ENCODE data around the gene ANKRD10. TPM values are rescaled to one million over a fixed set of nuclear protein-coding genes. Genes with fewer than 3 reads are reported as not detected.
A peak's percentile ranks its signal among the peaks of the same experiment; 100 is the strongest.

ANKRD10 gene
- total RNA-seq, 2 donors from 2014 or later, result 95.5 to 137 TPM

DNA sequence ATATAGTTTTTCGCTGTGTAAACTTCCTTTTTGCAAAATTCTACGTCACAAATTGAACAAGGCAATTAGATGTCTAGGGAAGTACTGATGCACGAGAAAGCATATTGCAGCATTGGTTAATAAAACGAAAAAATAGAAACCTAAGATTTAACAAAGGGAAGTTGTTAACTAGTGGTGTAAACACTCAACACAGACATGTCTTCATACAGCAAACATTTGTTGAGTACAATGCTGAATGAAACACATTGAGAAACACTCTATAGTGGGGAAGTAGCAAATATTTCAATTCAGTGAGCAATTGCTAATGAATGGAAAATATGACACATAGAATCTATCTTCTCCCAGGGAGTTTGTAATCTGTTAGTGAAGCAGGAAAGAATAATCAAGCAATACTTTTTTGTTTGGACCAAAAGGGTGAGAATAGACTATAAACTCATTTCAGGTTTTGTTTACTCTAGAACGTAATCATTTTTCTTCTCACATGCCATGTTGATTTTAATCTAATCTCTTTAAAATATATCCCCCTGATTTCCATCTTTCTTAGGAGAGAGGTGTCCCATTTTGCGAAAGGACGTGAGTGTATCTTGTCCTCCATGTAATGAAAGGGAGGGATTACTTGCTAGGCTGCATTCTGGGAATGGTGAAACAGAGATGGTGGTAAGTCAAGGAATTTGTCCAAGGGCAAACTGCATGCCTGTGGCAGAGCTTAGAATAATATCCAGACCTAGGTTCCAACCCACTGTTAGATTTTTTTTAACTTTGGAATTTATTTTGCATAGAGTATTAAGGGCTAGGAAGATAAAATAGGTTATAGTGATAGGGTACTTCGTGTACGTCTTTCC, 1.7 kb upstream of the ANKRD10 start:
- H3K4me3 Mint-ChIP-seq, result no peak overlapping the region
- no peak for ATAC-seq
- peaks cover 3 to 5% of the 10 kb centered on the region in 2 donors for H3K27me3 Mint-ChIP-seq
- H3K36me3 Mint-ChIP-seq, result no peaks in the 10 kb centered on the region
- DNase-seq (ENCODE audit: low spot score), result no peak
- H3K9me3 Mint-ChIP-seq, result no peaks in the 10 kb centered on the region
- peaks cover 33 to 43% of the 10 kb centered on the region in 2 donors for H3K4me1 Mint-ChIP-seq (ENCODE audit: low read depth in 2 of 2)
- peak overlapping the region; percentile 77 to 91 for H3K27ac Mint-ChIP-seq

DNA sequence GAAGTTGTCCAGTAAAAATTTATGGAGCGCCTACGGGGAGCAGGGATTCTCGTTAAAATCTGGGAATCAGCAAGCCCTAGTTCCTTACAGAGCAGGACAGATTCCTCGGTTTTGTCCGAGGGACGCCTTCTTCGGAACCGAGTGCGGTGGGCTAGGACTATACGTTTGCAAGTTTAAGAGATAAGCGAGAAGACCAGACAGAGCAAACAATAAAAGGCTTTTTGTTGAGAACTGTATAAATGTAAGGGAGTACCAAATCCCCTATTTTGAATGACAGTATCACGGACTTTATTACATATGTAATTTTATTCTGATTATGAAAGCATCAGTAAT, 971 bp upstream of the ANKRD10 start:
- H3K4me3 Mint-ChIP-seq, result peak overlapping the region; percentile 83
- H3K36me3 Mint-ChIP-seq, result no peaks in the 10 kb centered on the region
- H3K9me3 Mint-ChIP-seq, result no peaks in the 10 kb centered on the region
- peaks cover 0 to 2% of the 10 kb centered on the region in 2 donors for H3K27me3 Mint-ChIP-seq
- H3K4me1 Mint-ChIP-seq (ENCODE audit: low read depth in 2 of 2), result peaks cover 30 to 40% of the 10 kb centered on the region in 2 donors
- no peak for DNase-seq (ENCODE audit: low spot score)
- peak overlapping the region; percentile 77 to 91 for H3K27ac Mint-ChIP-seq
- no peak for ATAC-seq

GRCh38 chr13:110914331-110915056, 375 bp downstream of the ANKRD10 start:
- peak overlapping the region; percentile 83 for H3K4me3 Mint-ChIP-seq
- peak overlapping the region; percentile 77 to 91 for H3K27ac Mint-ChIP-seq
- H3K4me1 Mint-ChIP-seq (ENCODE audit: low read depth in 2 of 2), result peaks cover 31 to 41% of the 10 kb centered on the region in 2 donors
- peak; percentile 61 to 72 for ATAC-seq
- H3K36me3 Mint-ChIP-seq, result peaks cover 4% of the 10 kb centered on the region
- H3K27me3 Mint-ChIP-seq, result no peaks in the 10 kb centered on the region
- peak; percentile 92 for DNase-seq (ENCODE audit: low spot score)
- no peaks in the 10 kb centered on the region for H3K9me3 Mint-ChIP-seq

DNA sequence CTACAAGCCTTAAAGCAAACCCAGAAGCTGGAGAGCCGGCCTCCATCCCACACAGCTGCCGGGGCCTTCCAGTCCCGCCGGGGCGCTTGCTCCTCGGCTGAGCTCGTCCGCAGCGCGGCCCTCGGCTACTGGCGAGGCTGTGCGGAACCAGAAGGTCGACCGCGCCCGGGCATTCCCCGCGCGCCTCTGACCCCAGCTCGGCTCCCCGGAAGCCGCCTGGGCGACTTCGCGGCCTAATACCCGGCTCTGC, 863 bp downstream of the ANKRD10 start:
- no peaks in the 10 kb centered on the region for H3K9me3 Mint-ChIP-seq
- H3K4me3 Mint-ChIP-seq, result peak overlapping the region; percentile 91
- peaks cover 33 to 46% of the 10 kb centered on the region in 2 donors for H3K4me1 Mint-ChIP-seq (ENCODE audit: low read depth in 2 of 2)
- DNase-seq (ENCODE audit: low spot score), result no peak
- no peaks in the 10 kb centered on the region for H3K27me3 Mint-ChIP-seq
- peaks cover 4% of the 10 kb centered on the region for H3K36me3 Mint-ChIP-seq
- peak overlapping the region; percentile 91 to 95 for H3K27ac Mint-ChIP-seq
- no peak for ATAC-seq

GRCh38 chr13:110913322-110914080, 1.4 kb downstream of the ANKRD10 start:
- Mint-ChIP-seq H3K4me1 (ENCODE audit: low read depth in 2 of 2) (peaks cover 36 to 51% of the 10 kb centered on the region in 2 donors), H3K36me3 (peaks cover 5% of the 10 kb centered on the region), H3K9me3 (no peaks in the 10 kb centered on the region), H3K27ac (peak overlapping the region; percentile 91 to 95), H3K4me3 (peak overlapping the region; percentile 91), H3K27me3 (no peaks in the 10 kb centered on the region)
- DNase-seq (ENCODE audit: low spot score) (no peak), ATAC-seq (no peak)

DNA sequence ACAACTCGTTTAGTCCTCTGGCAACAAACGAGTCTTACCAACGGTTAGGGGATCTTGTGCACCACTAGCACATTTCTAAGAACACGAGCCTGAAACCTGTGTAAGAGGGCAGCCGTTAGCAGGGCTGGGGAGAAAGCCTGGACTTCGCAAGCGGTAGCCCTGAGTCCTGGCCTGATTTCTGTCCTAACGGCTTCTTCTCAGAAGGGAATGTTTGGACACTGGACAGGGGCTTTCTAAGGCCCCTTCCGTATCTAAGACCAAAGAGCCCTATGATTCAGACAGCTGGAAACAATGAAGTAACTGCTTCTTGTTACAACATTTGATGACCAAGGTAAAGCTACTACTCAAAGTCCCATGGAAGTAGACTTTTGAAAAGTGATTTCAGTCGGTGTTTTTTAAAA, 2.2 kb downstream of the ANKRD10 start:
- no peak for ATAC-seq
- Mint-ChIP-seq H3K9me3 (no peaks in the 10 kb centered on the region), H3K4me3 (peak overlapping the region; percentile 91), H3K36me3 (peaks cover 12% of the 10 kb centered on the region), H3K27me3 (no peaks in the 10 kb centered on the region), H3K4me1 (ENCODE audit: low read depth in 2 of 2) (peaks cover 45 to 60% of the 10 kb centered on the region in 2 donors), H3K27ac (peak overlapping the region; percentile 91 to 95)
- no peak for DNase-seq (ENCODE audit: low spot score)

GRCh38 chr13:110911880-110912279, 3.0 kb downstream of the ANKRD10 start:
- Mint-ChIP-seq H3K9me3 (no peaks in the 10 kb centered on the region), H3K27me3 (no peaks in the 10 kb centered on the region), H3K36me3 (peaks cover 16% of the 10 kb centered on the region), H3K27ac (peak overlapping the region in 1 of 2 donors; percentile 91), H3K4me3 (peak overlapping the region; percentile 91), H3K4me1 (ENCODE audit: low read depth in 2 of 2) (peaks cover 47 to 68% of the 10 kb centered on the region in 2 donors)
- ATAC-seq (no peak), DNase-seq (ENCODE audit: low spot score) (no peak)

- ATAC-seq (no peak), DNase-seq (ENCODE audit: low spot score) (no peak)
- no peak overlapping the region for H3K27ac Mint-ChIP-seq
- no peaks in the 10 kb centered on the region for H3K27me3 Mint-ChIP-seq
- H3K9me3 Mint-ChIP-seq, result no peaks in the 10 kb centered on the region
- H3K4me3 Mint-ChIP-seq, result no peak overlapping the region
- peaks cover 56 to 76% of the 10 kb centered on the region in 2 donors for H3K4me1 Mint-ChIP-seq (ENCODE audit: low read depth in 2 of 2)
- H3K36me3 Mint-ChIP-seq, result peaks cover 24% of the 10 kb centered on the region
Measured at GRCh38 chr13:110910013-110910890, 4.6 kb downstream of the ANKRD10 start.

GRCh38 chr13:110907951-110908898, 6.6 kb downstream of the ANKRD10 start:
- no peak overlapping the region for H3K4me3 Mint-ChIP-seq
- peak overlapping the region in 1 of 2 donors; percentile 4 for H3K27ac Mint-ChIP-seq
- H3K27me3 Mint-ChIP-seq, result no peaks in the 10 kb centered on the region
- DNase-seq (ENCODE audit: low spot score) (no peak), ATAC-seq (no peak)
- no peaks in the 10 kb centered on the region for H3K9me3 Mint-ChIP-seq
- peaks cover 53 to 69% of the 10 kb centered on the region in 2 donors for H3K4me1 Mint-ChIP-seq (ENCODE audit: low read depth in 2 of 2)
- peaks cover 27% of the 10 kb centered on the region for H3K36me3 Mint-ChIP-seq

DNA sequence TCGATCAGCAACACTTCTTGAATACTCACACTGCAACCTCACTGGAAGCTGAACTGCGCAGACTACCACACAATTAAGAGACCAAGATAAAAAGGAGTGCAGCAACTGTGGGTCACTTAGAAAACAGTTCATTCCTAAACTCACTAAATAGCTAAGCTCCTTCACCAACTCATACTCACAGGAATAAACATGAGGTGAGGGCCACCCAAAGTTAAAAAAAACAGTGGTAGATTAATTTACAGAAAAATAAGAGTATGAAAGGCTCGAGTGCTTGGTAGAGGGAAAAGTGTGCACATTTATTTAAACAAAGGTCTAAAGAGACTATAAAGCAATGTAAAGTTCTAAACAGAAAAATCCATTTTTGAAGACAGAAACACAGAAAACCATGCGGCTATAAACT, 7.6 kb downstream of the ANKRD10 start:
- DNase-seq (ENCODE audit: low spot score), result no peak
- Mint-ChIP-seq H3K36me3 (peaks cover 32% of the 10 kb centered on the region), H3K4me3 (no peak overlapping the region), H3K27ac (peak overlapping the region in 1 of 2 donors; percentile 4), H3K9me3 (no peaks in the 10 kb centered on the region), H3K4me1 (ENCODE audit: low read depth in 2 of 2) (peaks cover 46 to 60% of the 10 kb centered on the region in 2 donors), H3K27me3 (no peaks in the 10 kb centered on the region)
- no peak for ATAC-seq

- ATAC-seq, result no peak
- no peak overlapping the region for H3K4me3 Mint-ChIP-seq
- peaks cover 29 to 42% of the 10 kb centered on the region in 2 donors for H3K4me1 Mint-ChIP-seq (ENCODE audit: low read depth in 2 of 2)
- H3K36me3 Mint-ChIP-seq, result peaks cover 28% of the 10 kb centered on the region
- DNase-seq (ENCODE audit: low spot score), result no peak
- H3K27ac Mint-ChIP-seq, result no peak overlapping the region
- no peaks in the 10 kb centered on the region for H3K27me3 Mint-ChIP-seq
- H3K9me3 Mint-ChIP-seq, result no peaks in the 10 kb centered on the region
Measured at GRCh38 chr13:110904748-110905147, 10.1 kb downstream of the ANKRD10 start.

- no peaks in the 10 kb centered on the region for H3K9me3 Mint-ChIP-seq
- peaks cover 15 to 18% of the 10 kb centered on the region in 2 donors for H3K4me1 Mint-ChIP-seq (ENCODE audit: low read depth in 2 of 2)
Measured at GRCh38 chr13:110902370-110902769, 12.5 kb downstream of the ANKRD10 start.

More at GRCh38 chr13:110902370-110902769, 12.5 kb downstream of the ANKRD10 start:
- DNase-seq (ENCODE audit: low spot score) (no peak), ATAC-seq (no peak)
- peaks cover 17% of the 10 kb centered on the region for H3K36me3 Mint-ChIP-seq
- no peak overlapping the region for H3K27ac Mint-ChIP-seq
- no peaks in the 10 kb centered on the region for H3K27me3 Mint-ChIP-seq
- H3K4me3 Mint-ChIP-seq, result no peak overlapping the region

Data from natural killer cell treated with Interleukin-12 subunit alpha and Interleukin-12 subunit beta and Interleukin-15 and Interleukin-18, amount 100 ng/mL, for 72 hours (primary cell).